ENCODE results near the gene FECH. TPM values are rescaled to one million over a fixed set of nuclear protein-coding genes. Genes with fewer than 3 reads are reported as not detected.

Gene FECH
- total RNA-seq, 2 donors from 2014 or later = 27.6 to 31.7 TPM

DNA sequence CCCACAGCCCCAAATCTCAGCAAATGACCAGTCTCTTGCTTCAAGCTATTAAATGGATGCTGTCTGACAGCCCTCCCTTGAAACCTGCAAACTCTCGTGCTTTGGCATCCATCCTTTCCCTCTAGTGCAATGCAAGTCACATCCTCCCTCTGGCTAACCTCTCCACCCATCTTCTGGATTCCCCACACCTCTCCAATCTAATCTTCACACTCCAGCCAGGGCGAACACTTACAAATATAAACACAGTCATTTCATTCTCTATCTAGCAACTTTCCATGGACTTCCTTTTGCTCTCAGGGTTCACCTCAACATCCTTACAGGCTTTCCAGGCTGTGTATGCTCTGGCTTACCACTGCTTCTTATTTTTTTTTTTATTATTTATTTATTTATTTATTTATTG, 45.2 kb upstream of the FECH start:
- no peak overlapping the region for H3K27ac Mint-ChIP-seq
- 95 to 100% methylated on average over 2 of the region's 2 CpGs for WGBS, 2 experiments (ENCODE audit: insufficient coverage in 1 of 2, insufficient read length in 1 of 2)
- peaks cover 8% of the 10 kb centered on the region for H3K4me1 Mint-ChIP-seq
- TF ChIP-seq, protein P1, sequence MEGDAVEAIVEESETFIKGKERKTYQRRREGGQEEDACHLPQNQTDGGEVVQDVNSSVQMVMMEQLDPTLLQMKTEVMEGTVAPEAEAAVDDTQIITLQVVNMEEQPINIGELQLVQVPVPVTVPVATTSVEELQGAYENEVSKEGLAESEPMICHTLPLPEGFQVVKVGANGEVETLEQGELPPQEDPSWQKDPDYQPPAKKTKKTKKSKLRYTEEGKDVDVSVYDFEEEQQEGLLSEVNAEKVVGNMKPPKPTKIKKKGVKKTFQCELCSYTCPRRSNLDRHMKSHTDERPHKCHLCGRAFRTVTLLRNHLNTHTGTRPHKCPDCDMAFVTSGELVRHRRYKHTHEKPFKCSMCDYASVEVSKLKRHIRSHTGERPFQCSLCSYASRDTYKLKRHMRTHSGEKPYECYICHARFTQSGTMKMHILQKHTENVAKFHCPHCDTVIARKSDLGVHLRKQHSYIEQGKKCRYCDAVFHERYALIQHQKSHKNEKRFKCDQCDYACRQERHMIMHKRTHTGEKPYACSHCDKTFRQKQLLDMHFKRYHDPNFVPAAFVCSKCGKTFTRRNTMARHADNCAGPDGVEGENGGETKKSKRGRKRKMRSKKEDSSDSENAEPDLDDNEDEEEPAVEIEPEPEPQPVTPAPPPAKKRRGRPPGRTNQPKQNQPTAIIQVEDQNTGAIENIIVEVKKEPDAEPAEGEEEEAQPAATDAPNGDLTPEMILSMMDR (conservative IDR thresholded peaks at IDR 0.05) = no peak
- Histone ChIP-seq H3K27me3 (ENCODE audit: control insufficient read depth, insufficient read depth, low read length, poor library complexity, severe bottlenecking) (no peaks in the 10 kb centered on the region), H3K4me3 (ENCODE audit: low read length) (no peak overlapping the region), H3K27ac (ENCODE audit: low read depth, low read length) (no peak overlapping the region), H3K9me3 (ENCODE audit: control insufficient read depth, low read length) (no peaks in the 10 kb centered on the region), H3K9ac (ENCODE audit: extremely low read depth, low read length, poor library complexity, severe bottlenecking) (no peak overlapping the region), H3K36me3 (ENCODE audit: control insufficient read depth, insufficient read depth, low read length) (no peaks in the 10 kb centered on the region), H3K4me1 (ENCODE audit: control insufficient read depth, insufficient read depth, low read length) (no peaks in the 10 kb centered on the region)
- no peak for DNase-seq
- no peaks in the 10 kb centered on the region for H3K27me3 Mint-ChIP-seq (ENCODE audit: insufficient read depth)
- no peak overlapping the region for H3K4me3 Mint-ChIP-seq
- H3K36me3 Mint-ChIP-seq (ENCODE audit: low read depth) = peaks cover 5% of the 10 kb centered on the region
- H3K9me3 Mint-ChIP-seq = peaks cover 10% of the 10 kb centered on the region

DNA sequence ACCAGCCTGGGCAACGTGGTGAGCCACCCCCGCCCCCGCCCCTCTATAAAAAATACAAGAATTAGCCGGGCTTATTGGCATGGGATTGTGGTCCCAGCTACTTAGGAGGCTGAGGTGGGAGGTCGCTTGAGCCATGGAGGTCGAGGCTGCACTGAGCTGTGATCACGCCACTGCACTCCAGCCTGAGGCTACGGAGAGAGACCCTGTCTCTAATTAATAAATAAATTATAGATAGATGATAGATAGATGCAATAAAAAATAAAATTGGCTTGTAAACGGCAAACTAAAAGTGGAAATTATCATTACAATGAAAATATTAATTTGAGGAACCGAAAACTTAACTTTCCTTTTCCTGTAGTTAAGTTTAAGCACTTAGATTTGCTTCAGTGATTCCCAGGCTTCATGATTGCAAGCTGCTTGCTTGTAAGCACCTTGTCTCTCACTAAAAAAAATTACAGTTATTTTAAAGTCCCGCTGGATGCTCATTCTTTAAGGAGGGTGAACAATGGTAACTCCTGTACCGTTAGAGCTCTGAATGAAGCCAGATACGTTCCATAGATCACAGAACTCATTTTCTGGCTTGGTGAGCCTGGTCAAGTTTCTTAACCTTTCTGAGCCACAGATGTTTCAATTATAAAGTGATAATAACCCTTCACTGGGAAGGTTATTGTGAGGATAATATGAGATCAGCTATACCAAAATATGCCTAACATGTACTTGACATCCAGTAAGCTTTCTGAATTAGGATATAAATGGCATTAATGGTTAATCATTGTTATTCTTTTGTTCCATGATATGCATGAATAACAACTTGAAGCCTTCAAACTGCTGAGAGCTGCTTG, 44.5 kb upstream of the FECH start:
- Mint-ChIP-seq H3K27me3 (ENCODE audit: insufficient read depth) (no peaks in the 10 kb centered on the region), H3K36me3 (ENCODE audit: low read depth) (peaks cover 5% of the 10 kb centered on the region), H3K9me3 (peaks cover 10% of the 10 kb centered on the region), H3K27ac (no peak overlapping the region), H3K4me3 (peak overlapping the region; percentile 82), H3K4me1 (peaks cover 8% of the 10 kb centered on the region)
- TF ChIP-seq, protein P1 (conservative IDR thresholded peaks at IDR 0.05) = no peak
- no peak for DNase-seq
- Histone ChIP-seq H3K36me3 (ENCODE audit: control insufficient read depth, insufficient read depth, low read length) (no peaks in the 10 kb centered on the region), H3K9ac (ENCODE audit: extremely low read depth, low read length, poor library complexity, severe bottlenecking) (no peak overlapping the region), H3K4me1 (ENCODE audit: control insufficient read depth, insufficient read depth, low read length) (no peaks in the 10 kb centered on the region), H3K27me3 (ENCODE audit: control insufficient read depth, insufficient read depth, low read length, poor library complexity, severe bottlenecking) (no peaks in the 10 kb centered on the region), H3K4me3 (ENCODE audit: low read length) (peak overlapping the region; percentile 86), H3K27ac (ENCODE audit: low read depth, low read length) (no peak overlapping the region), H3K9me3 (ENCODE audit: control insufficient read depth, low read length) (no peaks in the 10 kb centered on the region)
- 73 to 77% methylated on average over 8 to 13 of the region's 13 CpGs for WGBS, 2 experiments (ENCODE audit: insufficient coverage in 1 of 2, insufficient read length in 1 of 2)

DNA sequence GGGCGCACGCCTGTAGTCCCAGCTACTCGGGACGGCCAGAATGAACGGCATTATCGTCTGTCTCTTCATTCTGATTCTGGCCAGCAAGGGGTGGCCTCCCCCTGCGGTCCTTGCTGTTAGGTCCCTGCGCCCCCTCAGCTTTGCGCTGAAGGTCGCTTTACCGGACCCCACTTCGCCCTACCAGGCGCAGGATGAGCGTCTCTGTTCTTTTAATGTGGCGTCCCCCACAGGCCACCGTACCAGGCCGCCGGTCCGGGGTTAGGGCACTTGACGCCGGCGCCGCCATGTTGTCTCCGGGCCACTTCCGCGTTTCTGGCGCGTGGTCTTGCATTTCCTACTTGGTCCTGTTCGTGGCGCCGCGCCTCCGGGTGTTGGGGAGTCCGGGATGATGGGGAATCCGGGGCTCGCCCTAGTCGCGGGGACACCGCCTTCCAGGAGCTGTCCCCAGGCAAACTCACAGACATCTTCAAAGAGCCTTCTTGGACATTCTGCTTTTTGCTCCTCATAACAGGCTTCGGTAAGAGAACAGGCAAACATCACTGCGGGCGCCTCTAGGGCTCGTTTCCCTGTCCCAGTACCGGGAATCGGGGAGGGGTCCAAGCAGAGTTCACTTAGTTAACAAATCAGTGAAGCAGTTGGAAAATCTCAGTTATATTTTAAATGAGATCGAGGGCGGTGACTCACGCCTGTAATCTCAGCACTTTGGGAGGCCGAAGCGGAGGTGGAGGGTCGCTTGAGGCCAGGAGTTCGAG, 43.7 kb upstream of the FECH start:
- peak; percentile 99 for DNase-seq
- H3K9me3 Mint-ChIP-seq = peaks cover 10% of the 10 kb centered on the region
- no peaks in the 10 kb centered on the region for H3K27me3 Mint-ChIP-seq (ENCODE audit: insufficient read depth)
- H3K36me3 ChIP-seq (ENCODE audit: control insufficient read depth, insufficient read depth, low read length) = no peaks in the 10 kb centered on the region
- 17 to 29% methylated on average over 28 to 52 of the region's 52 CpGs for WGBS, 2 experiments (ENCODE audit: insufficient coverage in 1 of 2, insufficient read length in 1 of 2)
- H3K9me3 ChIP-seq (ENCODE audit: control insufficient read depth, low read length) = no peaks in the 10 kb centered on the region
- peak overlapping the region; percentile 27 for H3K9ac ChIP-seq (ENCODE audit: extremely low read depth, low read length, poor library complexity, severe bottlenecking)
- peaks cover 5% of the 10 kb centered on the region for H3K36me3 Mint-ChIP-seq (ENCODE audit: low read depth)
- peak overlapping the region; percentile 82 for H3K4me3 Mint-ChIP-seq
- peak overlapping the region; percentile 97 for H3K27ac Mint-ChIP-seq
- no peak overlapping the region for H3K27ac ChIP-seq (ENCODE audit: low read depth, low read length)
- H3K4me1 Mint-ChIP-seq = peaks cover 8% of the 10 kb centered on the region
- TF ChIP-seq, protein P1 (conservative IDR thresholded peaks at IDR 0.05) = peak; percentile 83
- no peaks in the 10 kb centered on the region for H3K4me1 ChIP-seq (ENCODE audit: control insufficient read depth, insufficient read depth, low read length)
- H3K4me3 ChIP-seq (ENCODE audit: low read length) = peak overlapping the region; percentile 86
- H3K27me3 ChIP-seq (ENCODE audit: control insufficient read depth, insufficient read depth, low read length, poor library complexity, severe bottlenecking) = no peaks in the 10 kb centered on the region
